Smooth muscle cell (in vitro differentiated cells): ENCODE measurements around the gene PARP3. TPM values are rescaled to one million over a fixed set of nuclear protein-coding genes. Genes with fewer than 3 reads are reported as not detected.

Experiments used
- DNase-seq: peaks from one replicate; lab custom pipeline; 2025; ENCODE audit not compliant: unreplicated experiment; lab: John Stamatoyannopoulos, UW
- H2AFZ ChIP-seq: fragments of 200-600 bp; sonication (generic); 2 replicates; pipeline ENCODE4 v1.6.0; 2016; ENCODE audit warnings: antibody characterized with exemption, low read depth, mild to moderate bottlenecking
- H3F3A ChIP-seq: fragments of 200-600 bp; sonication (generic); 2 replicates; pipeline ENCODE4 v1.6.0; 2017; ENCODE audit warnings: antibody characterized with exemption, low read depth
- H3K27ac ChIP-seq: fragments of 200-600 bp; sonication (generic); 2 replicates; pipeline ENCODE4 v1.5.1; 2016; ENCODE audit warnings: low read depth, mild to moderate bottlenecking
- H3K27me3 ChIP-seq: fragments of 200-600 bp; sonication (generic); 2 replicates; pipeline ENCODE4 v1.6.1; 2016; ENCODE audit warnings: low read depth, mild to moderate bottlenecking
- H3K36me3 ChIP-seq: fragments of 200-600 bp; sonication (generic); 2 replicates; pipeline ENCODE4 v1.5.1; 2016; ENCODE audit warnings: low read depth
- H3K4me1 ChIP-seq: fragments of 200-600 bp; sonication (generic); 2 replicates; pipeline ENCODE4 v1.5.1; 2016; ENCODE audit warnings: low read depth
- H3K4me2 ChIP-seq: fragments of 200-600 bp; sonication (generic); 2 replicates; pipeline ENCODE4 v1.6.0; 2016; ENCODE audit warnings: mild to moderate bottlenecking
- H3K4me3 ChIP-seq: fragments of 200-600 bp; sonication (generic); 2 replicates; pipeline ENCODE4 v1.5.1; 2016; ENCODE audit warnings: mild to moderate bottlenecking
- H3K79me2 ChIP-seq: fragments of 200-600 bp; sonication (generic); 2 replicates; pipeline ENCODE4 v1.6.0; 2016; ENCODE audit warnings: low read depth, mild to moderate bottlenecking
- H3K9ac ChIP-seq: fragments of 200-600 bp; sonication (generic); 2 replicates; pipeline ENCODE4 v1.6.0; 2016; ENCODE audit warnings: low read depth
- H3K9me3 ChIP-seq: fragments of 200-600 bp; sonication (generic); replicated peaks from 2 replicates; pipeline ENCODE4 v1.5.1; 2016; ENCODE audit warnings: low read depth
- H4K20me1 ChIP-seq: fragments of 200-600 bp; sonication (generic); 2 replicates; pipeline ENCODE4 v1.6.0; 2016; ENCODE audit warnings: low read depth
- CTCF ChIP-seq: fragments of 200-600 bp; sonication (generic); IDR thresholded peaks from 2 replicates; pipeline ENCODE4 v1.5.1; 2017; ENCODE audit warnings: borderline replicate concordance, mild to moderate bottlenecking, antibody characterized with exemption; ENCODE audit not compliant: insufficient read depth, poor library complexity, severe bottlenecking
- WGBS: methylation state at CpG from one replicate; pipeline ENCODE4 v1.1.7; 2016; ENCODE audit warnings: low lambda C conversion rate; 5-methylcytosine and 5-hydroxymethylcytosine counted together
- polyA plus RNA-seq: library from polyadenylated mRNA; unstranded; fragments of >200 nt; fragmentation: Nextera tagmentation; extraction: Ambion mirVana; gene quantifications from 2 replicates; pipeline ENCODE4 v1.2.1, GENCODE V29; 2016
- total RNA-seq: library from RNA; depleted of rRNA; stranded (reverse); fragments of >200 nt; gene quantifications from 2 replicates; pipeline ENCODE4 v1.2.3, GENCODE V29; 2014

Gene PARP3
- total and polyA plus RNA-seq, 2 experiments from 2014 or later, result 7.2 to 10.5 TPM

- Histone ChIP-seq H3F3A (no peaks in the 10 kb centered on the region), H3K9me3 (no peaks in the 10 kb centered on the region), H2AFZ (no peak overlapping the region), H3K36me3 (no peaks in the 10 kb centered on the region), H3K4me1 (no peaks in the 10 kb centered on the region), H3K4me2 (no peak overlapping the region), H3K9ac (no peak overlapping the region), H3K27ac (no peak overlapping the region), H3K27me3 (no peaks in the 10 kb centered on the region), H3K79me2 (peaks cover 12% of the 10 kb centered on the region), H4K20me1 (no peaks in the 10 kb centered on the region), H3K4me3 (no peak overlapping the region)
- no peak for TF ChIP-seq CTCF
- DNase-seq, result no peak
- 90% methylated on average over 18 of the region's 18 CpGs for WGBS
Observed at GRCh38 chr3:51945031-51945840, 3.1 kb downstream of the PARP3 start.

DNA sequence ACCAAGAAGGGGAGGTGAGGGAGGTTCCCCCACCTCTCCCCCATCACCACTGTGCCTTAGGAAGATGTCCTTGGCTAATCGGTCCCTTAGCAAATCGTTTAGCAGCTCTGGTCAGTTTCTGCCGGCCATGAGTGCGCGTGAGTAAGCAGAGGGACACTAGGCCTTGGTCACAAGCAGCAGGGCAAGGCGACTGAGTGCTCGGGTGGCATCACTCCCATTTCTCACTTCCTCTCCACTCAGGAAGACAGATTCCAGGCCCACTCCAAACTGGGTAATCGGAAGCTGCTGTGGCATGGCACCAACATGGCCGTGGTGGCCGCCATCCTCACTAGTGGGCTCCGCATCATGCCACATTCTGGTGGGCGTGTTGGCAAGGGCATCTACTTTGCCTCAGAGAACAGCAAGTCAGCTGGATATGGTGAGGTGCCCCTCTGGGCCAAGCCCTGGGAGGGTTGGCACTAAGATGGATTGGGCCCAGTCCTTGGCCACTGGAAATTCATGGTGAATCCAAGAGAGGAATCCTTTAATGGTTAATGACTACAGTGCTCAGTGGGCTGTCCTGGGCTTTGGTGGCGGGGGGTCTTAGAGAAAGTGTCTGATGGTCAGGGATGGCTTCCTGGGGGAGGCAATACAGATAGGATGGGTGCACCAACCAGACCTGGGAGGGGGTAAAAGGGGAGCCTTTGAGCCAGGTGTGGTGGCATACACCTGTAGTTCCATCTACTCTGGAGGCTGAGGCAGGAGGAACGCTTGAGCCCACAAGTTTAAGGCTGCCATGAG is 4.0 kb downstream of the PARP3 start:
- no peak for TF ChIP-seq CTCF
- no peak overlapping the region for H2AFZ ChIP-seq
- H3K36me3 ChIP-seq, result no peaks in the 10 kb centered on the region
- H3K4me2 ChIP-seq, result no peak overlapping the region
- no peaks in the 10 kb centered on the region for H3K4me1 ChIP-seq
- no peaks in the 10 kb centered on the region for H3F3A ChIP-seq
- no peaks in the 10 kb centered on the region for H3K9me3 ChIP-seq
- no peak for DNase-seq
- no peak overlapping the region for H3K27ac ChIP-seq
- H3K4me3 ChIP-seq, result no peak overlapping the region
- no peaks in the 10 kb centered on the region for H3K27me3 ChIP-seq
- WGBS, result 94% methylated on average over 14 of the region's 14 CpGs
- H3K79me2 ChIP-seq, result peaks cover 3% of the 10 kb centered on the region
- H3K9ac ChIP-seq, result no peak overlapping the region
- no peaks in the 10 kb centered on the region for H4K20me1 ChIP-seq

DNA sequence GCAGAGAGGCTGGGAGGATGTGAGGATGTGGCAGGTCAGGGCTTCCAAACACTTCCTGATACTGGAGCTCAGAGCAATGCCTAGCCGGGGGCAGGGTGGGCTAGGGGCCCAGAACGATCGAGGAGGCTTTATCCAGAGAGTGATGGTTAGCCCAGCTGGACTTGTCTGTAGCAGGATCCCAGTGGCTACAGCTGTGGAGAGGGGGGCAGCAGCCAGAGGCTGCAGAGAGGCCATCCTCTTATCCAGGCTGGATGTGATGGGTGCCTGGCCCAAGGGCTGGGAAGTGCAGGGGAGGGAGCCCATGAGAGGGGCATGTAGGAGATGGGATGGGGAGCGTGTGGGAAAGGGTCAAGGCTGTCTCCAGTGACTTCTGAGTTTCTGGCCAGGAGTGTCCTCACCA is 4.6 kb downstream of the PARP3 start:
- H4K20me1 ChIP-seq, result no peaks in the 10 kb centered on the region
- H3K79me2 ChIP-seq, result no peaks in the 10 kb centered on the region
- no peak overlapping the region for H3K4me2 ChIP-seq
- 84% methylated on average over 4 of the region's 4 CpGs for WGBS
- no peaks in the 10 kb centered on the region for H3K36me3 ChIP-seq
- no peak overlapping the region for H3K9ac ChIP-seq
- no peak overlapping the region for H3K4me3 ChIP-seq
- no peak for TF ChIP-seq CTCF
- H3F3A ChIP-seq, result no peaks in the 10 kb centered on the region
- DNase-seq, result no peak
- no peak overlapping the region for H3K27ac ChIP-seq
- no peaks in the 10 kb centered on the region for H3K27me3 ChIP-seq
- H3K4me1 ChIP-seq, result no peaks in the 10 kb centered on the region
- no peaks in the 10 kb centered on the region for H3K9me3 ChIP-seq
- H2AFZ ChIP-seq, result no peak overlapping the region
